Muscle of leg (tissue), 9 donors: Measurements from ENCODE around the gene NPHP3. TPM values are rescaled to one million over a fixed set of nuclear protein-coding genes. Genes with fewer than 3 reads are reported as not detected.

ENCODE experiments used
- polyA plus RNA-seq, 8 donors: library from polyadenylated mRNA; unstranded; fragments of 120-200 nt; gene quantifications; one replicate each; pipeline versions ENCODE4 v1.2.1 to v1.2.3, GENCODE V29; 2013; ENCODE audit warnings: inconsistent platforms in 1 of 8, low replicate concordance in 1 of 8; ENCODE audit not compliant: insufficient read length in 8 of 8, insufficient read depth in 1 of 8
- total RNA-seq: library from RNA; stranded (reverse); fragments of 120-200 nt; gene quantifications from one replicate; pipeline ENCODE4 v1.2.4, GENCODE V29; 2013

The NPHP3 gene
- total and polyA plus RNA-seq, 9 donors: 21.3 to 50.8 (median 29.4) TPM

Other genes starting within 250 kb of the NPHP3 start
- 3.0 TPM for gene ACKR4, start 125.1 kb downstream of the NPHP3 start, total RNA-seq
- gene ACKR4, start 125.1 kb downstream of the NPHP3 start, polyA plus RNA-seq: 1 to 10 TPM in 1 of 8 donors, under 1 TPM in 7; 0.28 to 8.0 (median 0.52) TPM
- 13.6 TPM for gene ACAD11, start 62.6 kb downstream of the NPHP3 start, total RNA-seq
- 10 to 100 TPM in 6 of 8 donors, 1 to 10 TPM in 2; 7.4 to 16.7 (median 10.9) TPM for gene ACAD11, start 62.6 kb downstream of the NPHP3 start, polyA plus RNA-seq
- gene UBA5, start 62.1 kb downstream of the NPHP3 start, total RNA-seq: 24.5 TPM
- gene UBA5, start 62.1 kb downstream of the NPHP3 start, polyA plus RNA-seq: 10 to 100 TPM; 24.4 to 41.4 (median 34.4) TPM